Panc1 (cell line): ENCODE results near the gene BRD3. TPM values are rescaled to one million over a fixed set of nuclear protein-coding genes. Genes with fewer than 3 reads are reported as not detected.
"Not testable (repeated sequence)": the region's sequence is repeated elsewhere in the genome, so short reads cannot be mapped to it uniquely, and the experiment has no call there.

Experiments
- ATAC-seq: fragments of 200-7000 bp; cut with Tn5 transposase; 2 replicates; pipeline ENCODE4 v1.9.1; 2020; ENCODE audit warnings: mild to moderate bottlenecking, moderate library complexity
- BruUV-seq: library from RNA; stranded (reverse); fragments of 400-500 nt; replicated peaks from 2 replicates; lab custom pipeline; 2021; lab: Mats Ljungman, UMichigan
- CTCF ChIA-PET: fragments of 300-600 bp; sonication (Branson Sonifier 250); formaldehyde crosslinking; loops from one replicate; lab custom pipeline; 2022; ENCODE audit warnings: antibody characterized with exemption; lab: Charles Lee
- POLR2A ChIA-PET: fragments of 300-600 bp; sonication (Branson Sonifier 250); formaldehyde crosslinking; loops from one replicate; lab custom pipeline; 2022; ENCODE audit warnings: antibody characterized with exemption; lab: Charles Lee
- DNase-seq: peaks from one replicate; pipeline ENCODE4 v3.0.0-alpha.2; 2010; ENCODE audit warnings: low read depth, low spot score
- H3K27ac ChIP-seq: 2 replicates; pipeline ENCODE4 v1.5.1; 2011; ENCODE audit warnings: mild to moderate bottlenecking, low read length, inconsistent platforms
- H3K27me3 ChIP-seq: fragments of 200-500 bp; sonication (Bioruptor generic); 2 replicates; pipeline ENCODE4 v1.6.0; 2014; ENCODE audit warnings: low read length, inconsistent platforms; ENCODE audit not compliant: control insufficient read depth, insufficient read depth
- H3K36me3 ChIP-seq: fragments of 200-500 bp; sonication (Bioruptor generic); 2 replicates; pipeline ENCODE4 v1.5.1; 2014; ENCODE audit warnings: inconsistent platforms, mild to moderate bottlenecking, low read length, moderate library complexity; ENCODE audit not compliant: control insufficient read depth, insufficient read depth
- H3K4me1 ChIP-seq: 2 replicates; pipeline ENCODE4 v1.5.1; 2011; ENCODE audit warnings: inconsistent platforms, mild to moderate bottlenecking, low read length, moderate library complexity; ENCODE audit not compliant: control insufficient read depth, insufficient read depth
- H3K4me3 ChIP-seq, 2 experiments: 2 replicates each; pipeline ENCODE4 v1.5.1; 2011 to 2012; ENCODE audit warnings: low read depth in 2 of 2, low read length in 2 of 2, mild to moderate bottlenecking in 2 of 2, inconsistent platforms in 1 of 2, moderate library complexity in 1 of 2
- H3K9me3 ChIP-seq: fragments of 200-500 bp; sonication (Bioruptor generic); 2 replicates; pipeline ENCODE4 v1.5.1; 2014; ENCODE audit warnings: low read depth, mild to moderate bottlenecking, inconsistent platforms, low read length, moderate library complexity; ENCODE audit not compliant: control insufficient read depth, insufficient read depth
- CTCF ChIP-seq: fragments of 450-650 bp; IDR thresholded peaks from 2 replicates; pipeline ENCODE4 v1.5.1; 2017; ENCODE audit warnings: mild to moderate bottlenecking
- POLR2AphosphoS5 ChIP-seq: IDR thresholded peaks from 2 replicates; pipeline ENCODE4 v1.6.1; 2012; ENCODE audit warnings: mild to moderate bottlenecking, low read depth, low read length, moderate library complexity
- REST ChIP-seq, 2 experiments: IDR thresholded peaks; 2 replicates each; pipeline ENCODE4 v1.6.1; 2011 to 2012; ENCODE audit warnings: low read depth in 2 of 2, control low read depth in 1 of 2, low read length in 1 of 2, mild to moderate bottlenecking in 1 of 2, moderate library complexity in 1 of 2; ENCODE audit not compliant: insufficient read depth in 1 of 2
- SIN3A ChIP-seq: IDR thresholded peaks from 2 replicates; pipeline ENCODE4 v1.6.1; 2012; ENCODE audit warnings: low read depth, mild to moderate bottlenecking, low read length, moderate library complexity, borderline replicate concordance; ENCODE audit not compliant: insufficient read depth
- TCF7L2 ChIP-seq: IDR thresholded peaks from 2 replicates; pipeline ENCODE4 v1.6.1; 2011; ENCODE audit warnings: mild to moderate bottlenecking, low read depth, low read length, inconsistent platforms
- in situ Hi-C: cut with HindIII; loops from 2 replicates; pipeline ENCODE4 v1.10.0; 2016; ENCODE audit warnings: low sequenced_read_pairs, low pct_unique_long_range_greater_than_20kb
- intact Hi-C: fragments of 100-400 bp; cut with micrococcal nuclease; formaldehyde crosslinking; loops from one replicate; pipeline ENCODE4 v1.10.0; 2022; ENCODE audit not compliant: unreplicated experiment
- total RNA-seq: library from RNA; stranded (reverse); gene quantifications from one replicate; pipeline ENCODE4 v1.2.1, GENCODE V29; 2021; ENCODE audit not compliant: unreplicated experiment

The BRD3 gene
- total RNA-seq, 1 experiment from 2014 or later = 27.6 TPM

GRCh38 chr9:134101623-134102149, 33.9 kb upstream of the BRD3 start:
- in situ Hi-C loops = no loop called here
- no peak for DNase-seq
- BruUV-seq = no TSS peak
- Histone ChIP-seq H3K27ac (no peak overlapping the region), H3K9me3 (no peaks in the 10 kb centered on the region), H3K4me1 (no peaks in the 10 kb centered on the region), H3K36me3 (no peaks in the 10 kb centered on the region), H3K27me3 (peaks cover 2% of the 10 kb centered on the region; the same call in 1 of the 2 replicates), H3K4me3 (no peak overlapping the region)
- intact Hi-C loops = no loop called here
- POLR2A ChIA-PET = no interaction called here
- ATAC-seq = peak; percentile 47
- TF ChIP-seq REST (IDR thresholded peaks at IDR 0.05; ENCODE audit: insufficient read depth in 1 of 2, low read depth in 2 of 2, low read length in 1 of 2) (no peak), POLR2AphosphoS5 (no peak), CTCF (no peak), SIN3A (no peak), TCF7L2 (no peak)
- CTCF ChIA-PET = no interaction called here

GRCh38 chr9:134101133-134101532, 33.3 kb upstream of the BRD3 start:
- ATAC-seq, H3K27ac ChIP-seq, H3K4me1 ChIP-seq, in situ Hi-C loops, intact Hi-C loops, CTCF ChIA-PET, BruUV-seq, H3K9me3 ChIP-seq, POLR2A ChIA-PET, H3K36me3 ChIP-seq, DNase-seq, H3K27me3 ChIP-seq, H3K4me3 ChIP-seq: not testable (repeated sequence)

- intact Hi-C loops (no loop called here), in situ Hi-C loops (no loop called here)
- ATAC-seq (no peak), DNase-seq (no peak)
- no peaks in the 10 kb centered on the region for H3K4me1 ChIP-seq
- POLR2A ChIA-PET = no interaction called here
- TF ChIP-seq TCF7L2 = no peak
- TF ChIP-seq POLR2AphosphoS5 = no peak
- no peak for TF ChIP-seq REST (IDR thresholded peaks at IDR 0.05; ENCODE audit: insufficient read depth in 1 of 2, low read depth in 2 of 2, low read length in 1 of 2)
- CTCF ChIA-PET = interaction anchor here (1.2 kb wide), 1 partner anchor 318 kb away, joined by 3 read pairs; no protein-coding TSS in a partner anchor
- no TSS peak for BruUV-seq
- H3K27ac ChIP-seq = no peak overlapping the region
- H3K27me3 ChIP-seq = no peaks in the 10 kb centered on the region
- H3K36me3 ChIP-seq = no peaks in the 10 kb centered on the region
- no peak overlapping the region for H3K4me3 ChIP-seq
- no peaks in the 10 kb centered on the region for H3K9me3 ChIP-seq
These were observed 32.2 kb upstream of the BRD3 start for GRCh38 chr9:134100040-134100439.
